K562 (cell line): ENCODE data around the gene DNAJC1. TPM values are rescaled to one million over a fixed set of nuclear protein-coding genes. Genes with fewer than 3 reads are reported as not detected.

Experiments used
- ATAC-seq: fragments of 200-7000 bp; cut with Tn5 transposase; 3 replicates; pipeline ENCODE4 v1.9.1; 2020; ENCODE audit warnings: moderate library complexity
- BruUV-seq: library from RNA; stranded (reverse); fragments of 400-500 nt; replicated peaks from 2 replicates; lab custom pipeline; 2021; lab: Mats Ljungman, UMichigan
- CTCF ChIA-PET: fragments of 300-600 bp; formaldehyde crosslinking; extraction: SDS; loops from one replicate; lab custom pipeline; 2021; ENCODE audit warnings: low intra/inter-chr PET ratio; lab: Yijun Ruan, JAX
- POLR2A ChIA-PET: fragments of 300-600, 350-650 bp; sonication (Branson Sonifier 250); formaldehyde crosslinking; extraction: SDS; loops from one replicate; lab custom pipeline; 2021; ENCODE audit warnings: antibody characterized with exemption, inconsistent platforms; lab: Yijun Ruan, JAX
- DNase-seq, 4 experiments: peaks; one replicate each; pipeline versions ENCODE4 v3.0.0 to v3.0.0-alpha.2; 2011 to 2018; ENCODE audit warnings: low spot score in 3 of 4, mixed read lengths in 3 of 4; ENCODE audit errors: extremely low read depth in 1 of 4
- FAIRE-seq: peaks from 2 replicates; lab custom pipeline; 2011; peaks lifted over from hg19 to GRCh38; lab: Jason Lieb, UNC
- H2AFZ ChIP-seq: 2 replicates; pipeline ENCODE4 v1.6.0; 2011; ENCODE audit warnings: low read depth, low read length, control low read depth, inconsistent platforms
- H3K27ac ChIP-seq: fragments of 200-600 bp; 3 replicates; pipeline ENCODE4 v1.8.0; 2011; ENCODE audit warnings: low read depth, mild to moderate bottlenecking, control low read depth, inconsistent platforms, low read length, moderate library complexity, mixed read lengths; ENCODE audit errors: extremely low read depth
- H3K27me3 ChIP-seq, 2 experiments: fragments of 300-600 bp in 1 of 2; 2 replicates in 1 of 2; 3 replicates in 1 of 2; pipeline versions ENCODE4 v1.6.0 to v1.8.0; 2011; ENCODE audit warnings: inconsistent platforms in 2 of 2, low read length in 2 of 2, mild to moderate bottlenecking in 1 of 2, mixed read lengths in 1 of 2, moderate library complexity in 1 of 2; ENCODE audit not compliant: control insufficient read depth in 2 of 2, insufficient read depth in 2 of 2
- H3K36me3 ChIP-seq: fragments of 300-600 bp; 3 replicates; pipeline ENCODE4 v1.8.0; 2011; ENCODE audit warnings: mild to moderate bottlenecking, low read length, inconsistent platforms; ENCODE audit not compliant: control insufficient read depth, insufficient read depth
- H3K4me1 ChIP-seq, 2 experiments: fragments of 200-600 bp in 1 of 2; replicated peaks in 1 of 2; 2 replicates in 1 of 2; 3 replicates in 1 of 2; pipeline versions ENCODE4 v1.5.1 to v1.8.0; 2011; ENCODE audit warnings: inconsistent platforms in 2 of 2, low read length in 2 of 2, mild to moderate bottlenecking in 1 of 2, mixed read lengths in 1 of 2, moderate library complexity in 1 of 2; ENCODE audit not compliant: control insufficient read depth in 2 of 2, insufficient read depth in 2 of 2
- H3K4me2 ChIP-seq: 2 replicates; pipeline ENCODE4 v1.6.1; 2011; ENCODE audit warnings: low read length, control low read depth, inconsistent platforms, mixed read lengths; ENCODE audit not compliant: insufficient read depth
- H3K4me3 ChIP-seq: fragments of 200-600 bp; sonication (generic), shearing (Covaris generic); 2 replicates; pipeline ENCODE4 v1.5.1; 2016; ENCODE audit warnings: control low read depth, inconsistent platforms
- H3K79me2 ChIP-seq: fragments of 200-600 bp; 3 replicates; pipeline ENCODE4 v1.8.0; 2011; ENCODE audit warnings: low read length, inconsistent platforms; ENCODE audit not compliant: control insufficient read depth, insufficient read depth
- H3K9ac ChIP-seq, 2 experiments: 2 replicates each; pipeline versions ENCODE4 v1.6.0 to v1.6.1; 2011; ENCODE audit warnings: low read depth in 2 of 2, low read length in 2 of 2, control low read depth in 1 of 2, inconsistent platforms in 1 of 2, mild to moderate bottlenecking in 1 of 2, mixed read lengths in 1 of 2; ENCODE audit not compliant: insufficient read depth in 1 of 2
- H3K9me1 ChIP-seq: one replicate; pipeline ENCODE4 v1.6.0; 2011; ENCODE audit warnings: inconsistent platforms, mild to moderate bottlenecking, low read length, moderate library complexity; ENCODE audit not compliant: control insufficient read depth, insufficient read depth
- H3K9me3 ChIP-seq: replicated peaks from 2 replicates; pipeline ENCODE4 v1.5.1; 2011; ENCODE audit warnings: low read depth, low read length, inconsistent platforms; ENCODE audit not compliant: control insufficient read depth, insufficient read depth
- H4K20me1 ChIP-seq: replicated peaks from 2 replicates; pipeline ENCODE4 v1.6.1; 2011; ENCODE audit warnings: low read length, inconsistent platforms, mixed read lengths; ENCODE audit not compliant: control insufficient read depth, insufficient read depth
- BMI1 ChIP-seq: fragments of 150-350 bp; IDR thresholded peaks from 2 replicates; pipeline ENCODE4 v1.6.1; 2014; ENCODE audit warnings: low read length
- CSDE1 ChIP-seq, 2 experiments: fragments of 450-650 bp; IDR thresholded peaks; 2 replicates each; pipeline ENCODE4 v1.6.1; 2016; ENCODE audit warnings: mild to moderate bottlenecking in 1 of 2
- ELK1 ChIP-seq: sonication (generic); formaldehyde crosslinking; IDR thresholded peaks from 2 replicates; pipeline ENCODE4 v1.8.1; 2022; ENCODE audit warnings: missing genetic modification reagents
- KDM1A ChIP-seq, 2 experiments: fragments of 450-650 bp; IDR thresholded peaks; 2 replicates each; pipeline ENCODE4 v1.6.1; 2016; ENCODE audit warnings: mild to moderate bottlenecking in 2 of 2
- MAZ ChIP-seq, 2 experiments: fragments of 450-650 bp in 1 of 2; sonication (generic) in 1 of 2; formaldehyde crosslinking; IDR thresholded peaks in 1 of 2; conservative IDR thresholded peaks in 1 of 2; 2 replicates each; pipeline versions ENCODE4 v1.4.0 to v1.5.0; 2020; ENCODE audit warnings: mild to moderate bottlenecking in 1 of 2, missing genetic modification reagents in 1 of 2
- ZNF274 ChIP-seq: IDR thresholded peaks from 2 replicates; pipeline ENCODE4 v1.6.1; 2011; ENCODE audit warnings: low read depth, mild to moderate bottlenecking, low read length, moderate library complexity, borderline replicate concordance
- WGBS: fragments of 100-300 bp; shearing (Covaris generic); methylation state at CpG from one replicate; pipeline ENCODE4 v1.1.6; 2016; ENCODE audit warnings: low coverage, mixed read lengths; ENCODE audit not compliant: insufficient coverage; ENCODE audit errors: missing lambda C conversion rate; 5-methylcytosine and 5-hydroxymethylcytosine counted together
- in situ Hi-C: fragments of 300-500 bp; cut with MboI; formaldehyde crosslinking; loops from 4 replicates; pipeline ENCODE4 v1.15.0; 2018; ENCODE audit warnings: inconsistent platforms, mixed read lengths
- intact Hi-C: fragments of 100-400 bp; cut with micrococcal nuclease; formaldehyde crosslinking; loops from 2 replicates; pipeline ENCODE4 v1.14.2; 2022
- polyA plus RNA-seq, 8 experiments: library from polyadenylated mRNA; depleted of rRNA in 4 of 8; stranded (reverse) in 5 of 8; unstranded in 3 of 8; fragments of >200 nt; fragmentation: Nextera tagmentation in 2 of 8; fragmentation: Illumina TruSeq in 1 of 8; extraction: Ambion mirVana in 2 of 8; extraction: Trizol in 1 of 8; gene quantifications; 2 replicates each; pipeline versions ENCODE4 v1.2.1 to v1.2.3, GENCODE V29; 2011 to 2014; ENCODE audit warnings: inconsistent platforms in 1 of 8, missing spikeins in 1 of 8
- total RNA-seq, 7 experiments: library from RNA; depleted of rRNA in 6 of 7; stranded (reverse); fragments of >200 nt in 6 of 7; fragmentation: Illumina TruSeq in 2 of 7; extraction: Trizol in 2 of 7; gene quantifications; 2 replicates each; pipeline versions ENCODE4 v1.2.1 to v1.2.3, GENCODE V29; 2011 to 2021; ENCODE audit warnings: low replicate concordance in 1 of 7

DNAJC1 gene
- total and polyA plus RNA-seq, 9 of the 15 experiments (the other 6 are each of a cell fraction or from before 2014, with no cell fraction given) = 5.4 to 77.6 (median 40.3) TPM

- H3K4me1 ChIP-seq = peaks cover 0 to 26% of the 10 kb centered on the region in 2 experiments; a peak in 4 of 5 replicates
- H3K9me3 ChIP-seq = no peaks in the 10 kb centered on the region
- no TSS peak for BruUV-seq
- 68% methylated on average over 4 of the region's 4 CpGs for WGBS
- no peak overlapping the region for H3K4me2 ChIP-seq
- TF ChIP-seq MAZ (CRISPR knock-in tag; conservative IDR thresholded peaks at IDR 0.05 in 1 of 2, IDR thresholded peaks at IDR 0.05 in 1 of 2) = no peak
- TF ChIP-seq BMI1 = no peak
- no peak for TF ChIP-seq KDM1A (IDR thresholded peaks at IDR 0.05)
- TF ChIP-seq ELK1 = no peak
- TF ChIP-seq CSDE1 (IDR thresholded peaks at IDR 0.05) = no peak
- TF ChIP-seq ZNF274 = no peak
- TF ChIP-seq, all 486 proteins: peak for 0
- H3K79me2 ChIP-seq = peaks cover 41% of the 10 kb centered on the region
- H2AFZ ChIP-seq = no peak overlapping the region
- no peak overlapping the region for H3K27ac ChIP-seq
- DNase-seq (no peak), FAIRE-seq (peak; percentile 6), ATAC-seq (no peak)
- no peak overlapping the region for H3K4me3 ChIP-seq
- H4K20me1 ChIP-seq = no peaks in the 10 kb centered on the region
- CTCF ChIA-PET = no interaction called here
- H3K9me1 ChIP-seq = no peaks in the 10 kb centered on the region
- POLR2A ChIA-PET = no interaction called here
- no peak overlapping the region for H3K9ac ChIP-seq
- no peaks in the 10 kb centered on the region for H3K27me3 ChIP-seq
- intact Hi-C loops (no loop called here), in situ Hi-C loops (loop anchor here (25.0 kb wide), 1 partner anchor 440 kb away; no protein-coding TSS in a partner anchor)
- H3K36me3 ChIP-seq = no peaks in the 10 kb centered on the region
Observed at GRCh38 chr10:21927631-21928353, 75.7 kb downstream of the DNAJC1 start.
